Choroid plexus epithelial cell (primary cell): Measurements from ENCODE around the gene ERG.

Source experiments
- DNase-seq: peaks from one replicate; pipeline ENCODE4 v3.0.0-alpha.2; 2010; ENCODE audit warnings: low read depth
- H3K4me3 ChIP-seq: 2 replicates; pipeline ENCODE4 v1.5.1; 2011; ENCODE audit warnings: low read depth, mild to moderate bottlenecking, control low read depth, low read length, moderate library complexity
- CTCF ChIP-seq: conservative IDR thresholded peaks from 2 replicates; pipeline ENCODE4 v1.5.1; 2011; ENCODE audit warnings: low read depth, mild to moderate bottlenecking, control low read depth, inconsistent platforms, low read length, moderate library complexity

ERG gene

DNA sequence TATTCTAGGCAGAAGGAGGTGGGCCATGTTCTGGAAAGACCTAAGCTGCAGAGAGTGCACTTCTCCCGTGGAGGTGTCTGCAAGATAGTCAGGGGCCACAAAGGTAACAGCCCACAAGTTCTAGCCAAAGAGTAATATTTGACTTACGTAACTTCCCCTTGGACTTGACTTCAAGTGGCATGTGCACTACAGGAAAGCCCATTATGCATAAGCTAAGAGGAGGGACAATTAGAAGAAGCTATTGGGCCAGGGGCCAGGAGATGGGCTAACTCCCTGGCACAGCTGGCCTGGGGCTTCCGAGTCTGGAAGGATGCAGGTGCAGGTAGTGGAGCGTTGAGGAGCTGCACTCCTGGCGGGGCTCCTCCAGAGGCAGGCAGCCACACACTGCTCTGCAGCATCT is 58.3 kb downstream of the ERG start:
- no peak for TF ChIP-seq CTCF
- no peak for DNase-seq
- H3K4me3 ChIP-seq = no peak overlapping the region

DNA sequence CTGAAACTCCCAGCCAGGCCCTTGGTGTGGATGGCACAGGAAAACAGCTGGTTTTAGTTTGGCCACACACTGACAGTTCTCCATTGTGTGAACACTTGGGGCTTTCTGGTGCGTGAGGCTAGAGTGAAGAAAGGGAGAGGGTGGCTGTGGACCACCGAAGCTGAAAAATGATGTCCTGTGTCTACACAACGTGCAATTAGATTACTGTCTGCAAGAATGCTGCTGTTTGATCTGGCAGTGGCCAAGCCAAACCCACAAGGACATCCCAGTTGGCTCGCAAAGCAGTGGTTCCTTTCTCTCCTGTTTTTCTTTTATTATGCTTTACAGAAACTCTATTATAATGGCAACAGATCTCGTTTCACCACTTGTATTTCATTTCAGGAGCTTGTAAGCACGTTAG is 58.9 kb downstream of the ERG start:
- no peak for TF ChIP-seq CTCF
- no peak for DNase-seq
- H3K4me3 ChIP-seq = no peak overlapping the region

DNA sequence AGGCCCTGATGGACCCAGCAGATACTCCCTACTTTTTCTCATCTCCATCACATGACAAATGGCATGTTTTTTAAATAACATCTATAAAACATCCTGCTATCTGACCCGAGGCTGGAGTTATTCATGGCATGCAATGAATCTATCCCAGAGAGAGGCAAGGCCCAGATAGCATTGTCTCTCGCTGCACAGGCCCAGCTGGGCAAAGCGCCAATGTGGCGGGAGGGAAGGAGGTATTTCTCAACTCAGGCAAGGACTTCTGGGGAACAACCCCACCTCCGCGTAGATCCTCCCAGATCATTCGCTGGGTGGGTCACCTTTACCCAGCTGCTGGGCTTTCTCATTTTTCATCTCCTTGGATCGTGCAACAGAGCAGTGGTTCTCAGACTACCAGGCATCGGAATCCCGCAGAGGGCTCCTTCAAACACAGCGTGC is 59.8 kb downstream of the ERG start:
- no peak overlapping the region for H3K4me3 ChIP-seq
- DNase-seq = peak; percentile 97
- no peak for TF ChIP-seq CTCF

- no peak for TF ChIP-seq CTCF
- no peak overlapping the region for H3K4me3 ChIP-seq
- DNase-seq = no peak
Observed at GRCh38 chr21:38436341-38436740, 61.9 kb downstream of the ERG start.

GRCh38 chr21:38434913-38435533 is 63.3 kb downstream of the ERG start:
- peak overlapping the region; percentile 35 for H3K4me3 ChIP-seq
- DNase-seq = peak; percentile 81
- TF ChIP-seq CTCF = no peak

DNA sequence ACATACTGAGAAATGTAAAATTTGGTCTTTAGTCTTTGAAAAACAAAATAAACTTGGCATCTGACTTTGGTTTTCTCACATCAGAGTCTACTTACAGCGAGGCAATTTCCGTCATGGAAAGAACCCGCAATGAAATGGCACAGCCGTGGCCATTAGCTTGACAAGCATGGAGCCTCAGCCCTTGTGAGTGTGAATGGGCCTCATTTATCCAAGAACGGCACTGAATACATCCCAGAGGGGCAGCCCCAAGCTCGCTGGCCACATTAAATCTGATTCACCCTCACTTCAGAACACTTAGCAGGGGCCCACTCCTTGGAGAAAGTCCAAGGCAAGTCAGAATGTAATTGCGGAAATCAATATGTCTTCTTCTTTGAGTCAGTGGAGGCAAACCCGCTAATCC is 64.8 kb downstream of the ERG start:
- DNase-seq = no peak
- no peak for TF ChIP-seq CTCF
- H3K4me3 ChIP-seq = no peak overlapping the region

DNA sequence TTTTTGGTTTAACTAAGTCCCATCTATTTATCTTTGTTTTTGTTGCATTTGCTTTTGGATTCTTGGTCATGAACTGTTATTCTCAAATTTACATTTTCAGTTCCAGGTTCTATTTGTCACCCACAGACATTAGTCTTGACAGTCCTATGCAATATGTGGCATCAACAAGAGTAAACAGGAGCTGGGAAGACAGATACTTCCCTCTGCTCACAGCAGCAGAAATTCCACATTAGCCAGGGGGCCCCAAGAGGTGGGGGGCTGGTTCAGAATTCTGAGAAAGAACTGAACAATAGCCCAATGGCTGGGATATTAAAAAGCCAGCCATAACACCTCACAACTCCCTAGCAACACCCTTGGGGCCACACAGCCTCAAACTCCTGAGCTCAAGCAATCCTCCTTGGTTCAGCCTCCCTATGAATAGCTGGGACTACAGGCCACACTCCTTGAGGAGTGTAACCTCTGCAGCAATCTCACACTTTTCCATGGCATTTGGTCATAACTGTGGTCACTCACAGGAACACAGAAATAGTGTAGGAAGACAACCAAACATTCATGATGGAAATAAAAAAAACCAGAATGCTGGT is 67.8 kb downstream of the ERG start:
- H3K4me3 ChIP-seq = no peak overlapping the region
- no peak for TF ChIP-seq CTCF
- no peak for DNase-seq
